Osteoblast (primary cell): Measurements from ENCODE around the gene PDCD4. TPM values are rescaled to one million over a fixed set of nuclear protein-coding genes. Genes with fewer than 3 reads are reported as not detected.

ENCODE experiments used
- DNase-seq: peaks from one replicate; pipeline ENCODE4 v3.0.0; 2011; ENCODE audit warnings: low spot score, mixed read lengths; ENCODE audit not compliant: insufficient read length; ENCODE audit errors: missing footprints
- H2AFZ ChIP-seq: 2 replicates; pipeline ENCODE4 v1.6.0; 2011; ENCODE audit warnings: mild to moderate bottlenecking, low read length
- H3K27ac ChIP-seq: 2 replicates; pipeline ENCODE4 v1.5.1; 2011; ENCODE audit warnings: mild to moderate bottlenecking, low read depth, low read length, moderate library complexity
- H3K27me3 ChIP-seq: 2 replicates; pipeline ENCODE4 v1.6.0; 2012; ENCODE audit warnings: mild to moderate bottlenecking, control low read depth, inconsistent platforms, low read length, moderate library complexity; ENCODE audit not compliant: insufficient read depth
- H3K36me3 ChIP-seq: 2 replicates; pipeline ENCODE4 v1.5.1; 2011; ENCODE audit warnings: mild to moderate bottlenecking, low read length, control low read depth, moderate library complexity; ENCODE audit not compliant: insufficient read depth
- H3K4me1 ChIP-seq: 2 replicates; pipeline ENCODE4 v1.5.1; 2011; ENCODE audit warnings: mild to moderate bottlenecking, low read length, control low read depth, moderate library complexity; ENCODE audit not compliant: insufficient read depth
- H3K4me2 ChIP-seq: 2 replicates; pipeline ENCODE4 v1.6.0; 2011; ENCODE audit warnings: mild to moderate bottlenecking, low read length; ENCODE audit not compliant: insufficient read depth
- H3K4me3 ChIP-seq: fragments of 200-600 bp; sonication (generic); 3 replicates; pipeline ENCODE4 v1.5.1; 2012; ENCODE audit warnings: mild to moderate bottlenecking, low read length, inconsistent platforms; ENCODE audit not compliant: insufficient read depth
- H3K79me2 ChIP-seq: 2 replicates; pipeline ENCODE4 v1.6.0; 2012; ENCODE audit warnings: mild to moderate bottlenecking, low read length, control low read depth, inconsistent platforms; ENCODE audit not compliant: insufficient read depth
- H3K9me3 ChIP-seq: 2 replicates; pipeline ENCODE4 v1.5.1; 2011; ENCODE audit warnings: low read depth, low read length, control low read depth
- H4K20me1 ChIP-seq: 2 replicates; pipeline ENCODE4 v1.6.0; 2012; ENCODE audit warnings: mild to moderate bottlenecking, low read length, control low read depth; ENCODE audit not compliant: insufficient read depth
- total RNA-seq: library from RNA; depleted of rRNA; stranded (reverse); fragments of >200 nt; gene quantifications from 2 replicates; pipeline ENCODE4 v1.2.3, GENCODE V29; 2012
- TF ChIP-seq, protein P1 (sequence below): IDR thresholded peaks from 2 replicates; pipeline ENCODE4 v1.5.1; 2011; ENCODE audit warnings: mild to moderate bottlenecking, low read depth, low read length, moderate library complexity; ENCODE audit errors: extremely low read depth

Gene PDCD4
- total RNA-seq, 1 donor: 73.8 TPM

DNA sequence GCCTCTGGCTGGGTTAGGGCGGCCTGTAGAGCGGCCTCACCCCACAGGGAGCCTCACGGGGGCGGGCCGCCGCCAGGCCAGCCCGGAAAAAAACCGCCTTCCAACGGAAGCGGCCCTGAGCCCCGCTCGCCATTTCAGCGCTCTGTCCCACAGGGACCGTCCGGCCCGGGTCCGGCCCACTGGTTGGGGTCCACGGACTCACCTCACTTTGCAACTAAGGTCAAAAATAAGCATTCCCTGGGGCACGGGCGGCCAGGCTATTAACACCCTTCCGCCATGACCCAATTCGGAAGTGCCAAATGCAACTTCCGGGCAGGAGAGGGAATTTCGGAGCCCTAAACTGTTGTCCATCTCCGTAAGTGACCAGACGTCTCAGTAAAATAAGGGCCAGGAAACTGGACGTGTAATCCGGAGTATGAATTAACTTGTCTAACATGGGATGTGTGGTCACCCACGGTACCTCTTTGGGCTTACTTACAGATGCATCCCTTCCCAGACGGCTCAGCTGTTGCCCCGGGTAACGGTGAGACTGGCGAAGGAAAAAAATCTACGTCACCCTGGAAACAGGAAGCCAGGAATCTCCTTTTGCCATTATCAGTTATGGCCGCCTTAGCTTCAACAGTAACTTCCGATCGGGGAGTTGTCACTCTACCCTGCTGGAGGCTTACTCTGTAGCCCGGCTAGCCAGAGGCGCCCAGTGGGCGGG lies 47.1 kb downstream of the PDCD4 start, which contains the start of gene BBIP1:
BBIP1 (minus strand) TSS at position 538 of the 706 bp plus-strand sequence. CDS start 1,023 bp downstream, outside the sequence.
- no peak for DNase-seq
- H3K79me2 ChIP-seq: peaks cover 39% of the 10 kb centered on the region
- H3K9me3 ChIP-seq: no peaks in the 10 kb centered on the region
- peak within 1 kb of the TSS; percentile 75 for H2AFZ ChIP-seq
- peak within 1 kb of the TSS; percentile 99 for H3K27ac ChIP-seq
- peak within 1 kb of the TSS; percentile 88 for H3K4me3 ChIP-seq
- peaks cover 40% of the 10 kb centered on the region for H3K4me1 ChIP-seq
- H3K36me3 ChIP-seq: no peaks in the 10 kb centered on the region
- H3K4me2 ChIP-seq: peak within 1 kb of the TSS; percentile 92
- peaks cover 27% of the 10 kb centered on the region for H4K20me1 ChIP-seq
- no peaks in the 10 kb centered on the region for H3K27me3 ChIP-seq
- TF ChIP-seq, protein P1, sequence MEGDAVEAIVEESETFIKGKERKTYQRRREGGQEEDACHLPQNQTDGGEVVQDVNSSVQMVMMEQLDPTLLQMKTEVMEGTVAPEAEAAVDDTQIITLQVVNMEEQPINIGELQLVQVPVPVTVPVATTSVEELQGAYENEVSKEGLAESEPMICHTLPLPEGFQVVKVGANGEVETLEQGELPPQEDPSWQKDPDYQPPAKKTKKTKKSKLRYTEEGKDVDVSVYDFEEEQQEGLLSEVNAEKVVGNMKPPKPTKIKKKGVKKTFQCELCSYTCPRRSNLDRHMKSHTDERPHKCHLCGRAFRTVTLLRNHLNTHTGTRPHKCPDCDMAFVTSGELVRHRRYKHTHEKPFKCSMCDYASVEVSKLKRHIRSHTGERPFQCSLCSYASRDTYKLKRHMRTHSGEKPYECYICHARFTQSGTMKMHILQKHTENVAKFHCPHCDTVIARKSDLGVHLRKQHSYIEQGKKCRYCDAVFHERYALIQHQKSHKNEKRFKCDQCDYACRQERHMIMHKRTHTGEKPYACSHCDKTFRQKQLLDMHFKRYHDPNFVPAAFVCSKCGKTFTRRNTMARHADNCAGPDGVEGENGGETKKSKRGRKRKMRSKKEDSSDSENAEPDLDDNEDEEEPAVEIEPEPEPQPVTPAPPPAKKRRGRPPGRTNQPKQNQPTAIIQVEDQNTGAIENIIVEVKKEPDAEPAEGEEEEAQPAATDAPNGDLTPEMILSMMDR: no peak

GRCh38 chr10:110919349-110919931 lies 47.7 kb downstream of the PDCD4 start, which contains the start of gene SHOC2:
SHOC2 (plus strand) TSS chr10:110919604; CDS start chr10:110964359, 44,755 bp downstream.
- peak within 1 kb of the TSS; percentile 99 for H3K27ac ChIP-seq

DNA sequence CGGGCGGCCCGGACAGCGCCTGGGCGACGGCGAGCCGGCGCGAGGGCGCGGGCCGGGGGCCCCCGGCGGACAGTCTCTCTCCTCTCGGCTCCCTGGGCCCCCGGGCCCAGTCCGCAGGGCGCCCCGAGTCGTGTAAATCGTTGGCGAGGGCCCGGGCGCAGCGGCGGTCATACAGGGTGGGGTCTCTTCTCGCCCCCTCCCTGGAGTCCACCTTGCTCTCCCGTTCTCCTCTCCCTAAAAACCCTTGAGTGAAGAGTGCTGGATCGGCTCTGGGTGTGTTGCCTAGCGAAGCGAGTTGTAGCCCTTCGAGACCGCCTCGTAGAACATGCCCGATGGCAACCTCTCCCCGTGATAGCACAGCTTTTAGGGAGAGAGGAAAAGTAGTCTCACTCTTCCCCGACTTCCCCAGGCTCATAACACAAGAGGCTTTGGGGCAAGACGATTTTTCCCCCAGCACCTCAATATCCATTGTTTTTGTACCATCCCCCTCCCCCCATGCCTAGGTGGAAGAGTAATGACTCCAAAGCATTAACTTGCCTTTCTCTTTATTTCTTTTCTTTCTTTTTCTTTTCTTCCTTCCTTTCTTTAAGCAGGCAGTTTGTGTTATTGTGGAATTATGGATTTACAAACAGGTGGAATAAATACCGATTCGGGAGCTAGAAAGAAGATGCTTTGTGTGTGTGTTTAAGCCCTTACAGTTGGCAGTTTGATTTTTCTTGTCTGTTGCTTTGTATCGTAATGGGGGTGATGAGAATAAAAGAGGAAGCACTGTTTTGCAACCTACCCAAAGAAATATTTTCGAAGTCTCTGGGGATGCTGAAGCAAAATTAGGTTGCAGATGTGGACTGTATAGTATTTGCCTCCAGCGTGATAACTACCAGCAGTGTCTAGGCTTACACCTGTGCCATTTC lies 48.5 kb downstream of the PDCD4 start:
- TF ChIP-seq, protein P1: no peak
- Histone ChIP-seq H3K27me3 (no peaks in the 10 kb centered on the region), H3K4me2 (peak overlapping the region; percentile 73), H3K36me3 (no peaks in the 10 kb centered on the region), H2AFZ (peak overlapping the region; percentile 67), H3K4me3 (peak overlapping the region; percentile 87), H3K9me3 (no peaks in the 10 kb centered on the region), H3K79me2 (peaks cover 52% of the 10 kb centered on the region), H4K20me1 (peaks cover 34% of the 10 kb centered on the region), H3K4me1 (peaks cover 37% of the 10 kb centered on the region), H3K27ac (peak overlapping the region; percentile 88)
- no peak for DNase-seq

More at GRCh38 chr10:110919349-110919931, 47.7 kb downstream of the PDCD4 start, which contains the start of gene SHOC2:
- TF ChIP-seq, protein P1: peak; percentile 13
- H3K36me3 ChIP-seq: no peaks in the 10 kb centered on the region
- peaks cover 32% of the 10 kb centered on the region for H4K20me1 ChIP-seq
- H3K4me1 ChIP-seq: peaks cover 39% of the 10 kb centered on the region
- peak within 1 kb of the TSS; percentile 75 for H2AFZ ChIP-seq
- H3K4me2 ChIP-seq: peak within 1 kb of the TSS; percentile 92
- H3K79me2 ChIP-seq: peaks cover 45% of the 10 kb centered on the region
- H3K27me3 ChIP-seq: no peaks in the 10 kb centered on the region
- H3K9me3 ChIP-seq: no peaks in the 10 kb centered on the region
- H3K4me3 ChIP-seq: peak within 1 kb of the TSS; percentile 88
- peak; percentile 97 for DNase-seq
